HAP-1 (cell line): ENCODE results near the gene PUS10.
"Not testable (repeated sequence)": the region's sequence is repeated elsewhere in the genome, so short reads cannot be mapped to it uniquely, and the experiment has no call there.

ENCODE experiments used
- DNase-seq, 2 experiments: peaks; one replicate each; pipeline ENCODE4 v3.0.0-alpha.2; 2016 to 2020; ENCODE audit warnings: low spot score in 2 of 2
- H3K27me3 ChIP-seq: fragments of 250-450 bp; sonication (Bioruptor Pico); 2 replicates; pipeline ENCODE4 v1.5.1; 2020; ENCODE audit warnings: low read depth, mild to moderate bottlenecking, moderate library complexity
- H3K36me3 ChIP-seq: fragments of 250-450 bp; sonication (Bioruptor Pico); replicated peaks from 2 replicates; pipeline ENCODE4 v1.5.1; 2020; ENCODE audit warnings: mild to moderate bottlenecking
- H3K4me1 ChIP-seq: fragments of 250-450 bp; sonication (Bioruptor Pico); 2 replicates; pipeline ENCODE4 v1.5.1; 2020; ENCODE audit warnings: mild to moderate bottlenecking
- H3K4me3 ChIP-seq: fragments of 250-450 bp; sonication (Bioruptor Pico); 2 replicates; pipeline ENCODE4 v1.5.1; 2020; ENCODE audit warnings: mild to moderate bottlenecking, moderate library complexity
- H3K9me3 ChIP-seq: fragments of 250-450 bp; sonication (Bioruptor Pico); 2 replicates; pipeline ENCODE4 v1.5.1; 2020; ENCODE audit warnings: mild to moderate bottlenecking, moderate library complexity
- in situ Hi-C: fragments of 300-500 bp; cut with MboI; formaldehyde crosslinking; loops from 3 replicates; pipeline ENCODE4 v1.14.3; 2020; ENCODE audit warnings: low sequenced_read_pairs, inconsistent platforms, mixed read lengths

The PUS10 gene

DNA sequence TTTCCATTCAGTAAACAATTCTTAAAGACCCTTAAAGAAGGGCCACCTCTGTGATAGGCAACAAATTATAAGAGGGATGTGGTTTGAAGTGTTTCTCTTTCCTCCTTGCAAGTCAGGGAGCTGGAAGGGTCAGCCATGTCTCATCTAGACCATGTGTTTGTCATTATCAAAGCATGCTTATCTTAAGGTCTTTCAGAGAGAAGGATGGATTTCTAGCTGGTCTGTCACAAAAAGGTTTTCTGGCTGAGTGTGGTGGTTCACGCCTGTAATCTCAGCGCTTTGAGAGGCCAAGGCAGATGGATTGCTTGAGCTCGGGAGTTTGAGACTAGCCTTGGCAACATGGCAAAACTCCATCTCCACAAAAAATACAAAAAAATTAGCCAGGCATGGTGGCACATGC is 59.7 kb downstream of the PUS10 start:
- Histone ChIP-seq H3K9me3 (no peaks in the 10 kb centered on the region), H3K4me1 (no peaks in the 10 kb centered on the region), H3K27me3 (no peaks in the 10 kb centered on the region), H3K4me3 (no peak overlapping the region), H3K36me3 (no peaks in the 10 kb centered on the region)
- no peak for DNase-seq
- in situ Hi-C loops: no loop called here

DNA sequence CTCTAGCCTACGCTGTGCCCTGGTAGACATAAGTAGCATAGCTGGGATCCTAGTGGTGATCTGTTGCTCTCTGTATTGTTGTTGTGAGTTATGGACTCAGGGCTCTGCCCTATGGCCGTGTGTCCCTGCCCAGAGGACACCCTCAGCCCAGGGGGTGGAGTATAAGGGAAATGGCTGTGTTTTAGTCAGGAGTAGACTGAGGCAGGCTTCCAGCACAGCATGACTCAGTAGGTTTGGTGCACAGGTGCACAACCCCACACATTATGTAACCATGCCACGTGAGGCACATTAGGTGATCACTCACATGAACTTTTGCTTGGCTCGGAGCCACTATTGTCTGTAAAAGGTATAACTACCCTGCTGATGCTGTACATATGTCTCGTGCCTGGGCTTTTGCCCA is 60.4 kb downstream of the PUS10 start:
- H3K9me3 ChIP-seq: no peaks in the 10 kb centered on the region
- H3K27me3 ChIP-seq: no peaks in the 10 kb centered on the region
- H3K36me3 ChIP-seq: no peaks in the 10 kb centered on the region
- no peak for DNase-seq
- in situ Hi-C loops: no loop called here
- no peak overlapping the region for H3K4me3 ChIP-seq
- no peaks in the 10 kb centered on the region for H3K4me1 ChIP-seq

DNA sequence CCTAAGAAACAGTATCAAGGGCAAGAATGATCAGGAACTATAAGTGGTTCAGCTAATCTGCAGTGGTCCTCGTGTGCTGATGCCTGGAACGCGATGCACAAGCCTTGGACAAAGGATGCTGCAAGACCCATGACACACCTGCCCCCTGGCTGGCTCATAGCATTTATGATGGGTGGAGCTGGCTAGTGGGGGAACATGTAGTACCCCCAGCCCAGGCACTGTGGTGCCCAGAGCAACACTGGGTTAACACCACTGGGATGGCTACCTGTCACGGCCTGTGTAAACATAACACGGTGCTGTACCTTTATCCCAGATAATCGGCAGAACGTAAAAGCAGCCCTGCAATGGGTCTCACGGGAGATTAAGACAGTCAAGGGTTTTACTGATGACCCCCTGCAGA is 60.8 kb downstream of the PUS10 start:
- DNase-seq: no peak
- H3K4me1 ChIP-seq: no peaks in the 10 kb centered on the region
- no peak overlapping the region for H3K4me3 ChIP-seq
- H3K9me3 ChIP-seq: no peaks in the 10 kb centered on the region
- H3K27me3 ChIP-seq: no peaks in the 10 kb centered on the region
- in situ Hi-C loops: no loop called here
- no peaks in the 10 kb centered on the region for H3K36me3 ChIP-seq

DNA sequence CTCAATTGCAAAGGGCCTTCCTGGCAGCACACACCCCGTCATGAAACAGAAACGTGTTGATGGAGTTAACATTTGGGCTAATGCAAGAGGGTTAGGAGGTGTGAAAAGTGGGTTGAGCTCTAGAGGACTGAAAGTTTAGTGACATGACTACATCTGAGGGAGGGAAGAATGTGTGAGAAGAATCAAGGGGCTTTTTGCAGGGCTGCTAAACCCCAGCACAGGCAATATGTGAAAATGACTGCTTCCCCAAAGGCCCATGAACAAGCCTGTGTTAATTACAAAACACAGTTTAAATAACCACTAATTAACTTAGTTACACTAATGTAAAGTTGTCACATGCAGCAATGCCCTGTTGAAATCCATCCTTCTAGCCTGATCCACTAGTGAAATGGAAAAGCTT is 63.9 kb downstream of the PUS10 start:
- in situ Hi-C loops: no loop called here
- H3K36me3 ChIP-seq: no peaks in the 10 kb centered on the region

GRCh38 chr2:60948926-60949579 is 69.0 kb downstream of the PUS10 start:
- Histone ChIP-seq H3K36me3 (no peaks in the 10 kb centered on the region), H3K27me3 (no peaks in the 10 kb centered on the region), H3K4me3 (no peak overlapping the region), H3K9me3 (no peaks in the 10 kb centered on the region), H3K4me1 (no peaks in the 10 kb centered on the region)
- no peak for DNase-seq
- in situ Hi-C loops: no loop called here

More for the DNA sequence above, 63.9 kb downstream of the PUS10 start:
- Histone ChIP-seq H3K4me1 (no peaks in the 10 kb centered on the region), H3K27me3 (no peaks in the 10 kb centered on the region), H3K9me3 (no peaks in the 10 kb centered on the region), H3K4me3 (no peak overlapping the region)
- DNase-seq: no peak

DNA sequence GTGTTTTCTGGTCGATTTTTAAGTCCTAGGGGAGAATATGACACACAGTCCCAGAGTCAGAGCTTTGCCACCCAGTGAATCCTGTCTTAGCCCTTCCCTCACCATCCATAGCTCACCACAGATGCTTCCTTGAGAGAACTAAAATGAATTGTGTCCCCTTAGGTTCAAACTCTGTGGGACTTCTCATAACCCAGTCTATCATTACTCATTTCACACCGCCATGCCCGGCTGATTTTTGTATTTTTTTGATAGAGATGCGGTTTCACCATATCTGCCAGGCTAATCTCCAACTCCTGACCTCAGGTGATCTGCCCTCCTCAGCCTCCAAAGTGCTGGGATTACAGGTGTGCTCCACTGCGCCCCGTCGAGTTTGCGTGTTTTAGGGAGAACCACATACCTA is 69.9 kb downstream of the PUS10 start:
- Histone ChIP-seq H3K4me3 (no peak overlapping the region), H3K9me3 (no peaks in the 10 kb centered on the region), H3K27me3 (no peaks in the 10 kb centered on the region), H3K36me3 (no peaks in the 10 kb centered on the region), H3K4me1 (no peaks in the 10 kb centered on the region)
- DNase-seq: no peak
- in situ Hi-C loops: no loop called here

DNA sequence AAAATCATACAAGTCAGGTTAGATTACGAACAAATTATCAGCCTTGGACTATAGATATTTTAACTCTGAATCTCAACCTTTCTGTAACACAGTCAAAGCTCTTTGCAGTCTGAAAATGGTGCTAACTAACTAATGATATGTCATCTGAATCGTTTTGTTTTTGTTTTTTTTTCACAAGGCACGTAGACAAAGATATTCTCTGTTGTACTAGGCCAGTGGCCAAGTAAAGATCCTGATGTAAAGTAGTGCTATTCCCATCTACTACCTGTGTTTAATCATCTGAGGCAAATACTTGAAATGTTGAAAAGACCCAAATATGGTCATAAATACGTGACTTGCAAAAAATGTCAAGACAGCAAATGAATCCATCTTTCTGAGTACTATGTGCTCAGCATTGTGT is 71.0 kb downstream of the PUS10 start:
- DNase-seq: no peak
- in situ Hi-C loops: no loop called here
- Histone ChIP-seq H3K4me1 (no peaks in the 10 kb centered on the region), H3K36me3 (no peaks in the 10 kb centered on the region), H3K27me3 (no peaks in the 10 kb centered on the region), H3K4me3 (no peak overlapping the region), H3K9me3 (no peaks in the 10 kb centered on the region)

- Histone ChIP-seq H3K9me3 (no peaks in the 10 kb centered on the region), H3K4me1 (no peaks in the 10 kb centered on the region), H3K4me3 (no peak overlapping the region), H3K36me3 (no peaks in the 10 kb centered on the region), H3K27me3 (no peaks in the 10 kb centered on the region)
- in situ Hi-C loops: no loop called here
- DNase-seq: no peak
Observed at GRCh38 chr2:60945341-60945740, 72.7 kb downstream of the PUS10 start.

DNA sequence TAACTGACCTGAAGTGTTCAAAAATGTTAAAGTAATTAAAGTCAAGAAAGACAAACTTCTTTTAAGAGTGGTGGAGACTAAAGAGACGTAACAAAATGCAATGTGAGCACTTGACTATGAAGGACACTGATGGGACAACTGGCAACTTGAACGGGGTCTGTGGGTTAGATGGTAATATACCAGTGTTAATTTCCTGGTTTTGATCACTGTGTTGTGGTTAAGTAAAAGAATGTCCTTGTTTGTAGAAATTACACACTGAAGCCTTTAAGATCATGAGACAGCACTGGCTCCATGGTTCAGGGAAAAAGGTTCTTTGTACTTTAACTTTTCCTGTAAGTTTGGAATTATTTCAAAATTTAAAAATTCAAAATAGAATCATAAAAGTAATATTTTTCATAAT is 78.4 kb downstream of the PUS10 start:
- no peaks in the 10 kb centered on the region for H3K4me1 ChIP-seq
- no peaks in the 10 kb centered on the region for H3K36me3 ChIP-seq
- DNase-seq: no peak
- no peak overlapping the region for H3K4me3 ChIP-seq
- H3K27me3 ChIP-seq: no peaks in the 10 kb centered on the region
- in situ Hi-C loops: no loop called here
- H3K9me3 ChIP-seq: no peaks in the 10 kb centered on the region

GRCh38 chr2:60938301-60938700 is 79.8 kb downstream of the PUS10 start:
- no peak for DNase-seq
- Histone ChIP-seq H3K36me3 (no peaks in the 10 kb centered on the region), H3K9me3 (no peaks in the 10 kb centered on the region), H3K4me3 (no peak overlapping the region), H3K4me1 (no peaks in the 10 kb centered on the region), H3K27me3 (no peaks in the 10 kb centered on the region)
- in situ Hi-C loops: no loop called here

DNA sequence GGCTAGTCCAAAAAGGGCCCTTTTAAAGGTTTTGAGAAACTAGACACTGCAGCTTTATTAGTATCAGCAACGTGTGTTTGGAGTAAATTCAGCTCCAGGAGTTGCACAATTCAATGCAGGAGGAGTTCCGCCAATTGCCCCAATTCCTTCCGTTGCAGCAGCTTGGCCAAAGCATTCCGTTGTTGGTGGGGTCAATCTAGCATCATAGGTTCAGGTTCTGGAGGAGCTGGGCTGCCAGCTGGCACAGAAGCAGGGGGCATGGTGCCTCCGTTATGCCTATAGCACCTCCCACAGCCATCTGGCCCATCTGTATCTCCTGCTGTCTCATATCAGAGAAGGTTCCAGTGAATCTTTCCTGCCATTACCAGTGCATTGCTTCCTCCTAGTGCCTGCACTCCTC is 81.3 kb downstream of the PUS10 start:
- no peaks in the 10 kb centered on the region for H3K4me1 ChIP-seq
- no peak overlapping the region for H3K4me3 ChIP-seq
- no peak for DNase-seq
- H3K36me3 ChIP-seq: no peaks in the 10 kb centered on the region
- in situ Hi-C loops: no loop called here
- H3K27me3 ChIP-seq: no peaks in the 10 kb centered on the region
- no peaks in the 10 kb centered on the region for H3K9me3 ChIP-seq

DNA sequence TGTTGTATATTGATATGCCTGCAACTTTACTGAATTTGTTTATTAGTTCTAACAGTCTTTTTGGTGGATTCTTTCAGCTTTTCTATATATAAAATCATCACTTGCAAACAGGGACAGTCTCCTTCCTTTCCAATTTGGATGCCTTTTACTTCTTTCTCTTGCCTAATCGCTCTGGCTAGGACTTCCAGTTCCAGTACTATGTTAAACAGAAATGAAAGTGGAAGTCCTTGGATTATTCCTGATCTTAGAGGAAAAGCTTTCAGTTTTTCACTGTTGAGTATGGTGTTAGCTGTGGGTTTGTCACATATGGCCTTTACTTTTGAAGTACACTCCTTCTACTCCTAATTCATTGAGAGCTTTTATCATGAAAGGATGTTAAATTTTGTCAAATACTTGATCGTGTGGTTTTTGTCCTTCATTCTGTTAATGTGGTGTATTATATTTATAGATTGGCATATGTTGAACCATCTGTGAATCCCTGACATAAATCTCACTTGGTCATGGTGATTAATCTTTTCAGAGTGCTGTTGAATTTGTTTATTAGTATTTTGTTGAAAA is 83.8 kb downstream of the PUS10 start:
- Histone ChIP-seq H3K36me3 (no peaks in the 10 kb centered on the region), H3K4me3 (no peak overlapping the region), H3K4me1 (no peaks in the 10 kb centered on the region), H3K27me3 (no peaks in the 10 kb centered on the region), H3K9me3 (no peaks in the 10 kb centered on the region)
- in situ Hi-C loops: no loop called here
- no peak for DNase-seq

- Histone ChIP-seq H3K4me3 (no peak overlapping the region), H3K9me3 (no peaks in the 10 kb centered on the region), H3K4me1 (no peaks in the 10 kb centered on the region), H3K27me3 (no peaks in the 10 kb centered on the region), H3K36me3 (no peaks in the 10 kb centered on the region)
- no peak for DNase-seq
- in situ Hi-C loops: no loop called here
Observed at GRCh38 chr2:60932954-60933353, 85.1 kb downstream of the PUS10 start.

- H3K4me1 ChIP-seq, H3K4me3 ChIP-seq, H3K27me3 ChIP-seq, in situ Hi-C loops, H3K9me3 ChIP-seq, DNase-seq, H3K36me3 ChIP-seq: not testable (repeated sequence)
Observed at GRCh38 chr2:60932061-60932460, 86.0 kb downstream of the PUS10 start.
